ENCODE results near the gene GYS2.

DNA sequence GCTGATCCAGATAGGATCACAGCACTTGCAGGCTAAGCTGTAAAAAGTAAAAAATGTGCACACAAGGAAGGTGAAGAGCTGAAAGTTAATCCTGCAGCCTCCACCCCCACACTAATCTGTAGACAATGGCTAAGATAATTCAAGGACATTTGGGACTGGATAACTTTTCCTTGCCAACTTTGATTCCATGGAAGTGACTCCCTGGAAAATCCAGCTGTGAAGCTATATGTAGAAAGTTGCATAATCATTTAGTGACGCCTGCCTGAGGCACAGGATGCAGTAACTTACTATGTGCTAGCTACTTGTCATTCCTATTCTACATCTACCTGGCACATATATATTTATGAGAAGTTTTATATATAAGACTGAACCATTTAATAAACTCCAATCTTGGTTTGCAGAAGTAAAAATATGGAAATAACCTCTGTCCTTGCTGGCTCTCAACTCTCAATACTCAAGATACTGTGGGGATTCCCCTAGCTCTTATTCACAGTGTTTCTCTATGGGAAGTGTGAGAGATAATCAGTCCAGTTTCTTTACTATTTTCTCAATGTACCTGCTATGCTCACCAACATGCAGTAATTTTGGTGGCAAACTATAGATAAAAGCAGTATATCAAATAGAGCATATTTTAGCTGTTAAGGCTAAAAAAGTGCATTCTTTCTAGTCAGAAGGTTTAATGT, 38.2 kb upstream of the GYS2 start:
- TF ChIP-seq, protein P1, sequence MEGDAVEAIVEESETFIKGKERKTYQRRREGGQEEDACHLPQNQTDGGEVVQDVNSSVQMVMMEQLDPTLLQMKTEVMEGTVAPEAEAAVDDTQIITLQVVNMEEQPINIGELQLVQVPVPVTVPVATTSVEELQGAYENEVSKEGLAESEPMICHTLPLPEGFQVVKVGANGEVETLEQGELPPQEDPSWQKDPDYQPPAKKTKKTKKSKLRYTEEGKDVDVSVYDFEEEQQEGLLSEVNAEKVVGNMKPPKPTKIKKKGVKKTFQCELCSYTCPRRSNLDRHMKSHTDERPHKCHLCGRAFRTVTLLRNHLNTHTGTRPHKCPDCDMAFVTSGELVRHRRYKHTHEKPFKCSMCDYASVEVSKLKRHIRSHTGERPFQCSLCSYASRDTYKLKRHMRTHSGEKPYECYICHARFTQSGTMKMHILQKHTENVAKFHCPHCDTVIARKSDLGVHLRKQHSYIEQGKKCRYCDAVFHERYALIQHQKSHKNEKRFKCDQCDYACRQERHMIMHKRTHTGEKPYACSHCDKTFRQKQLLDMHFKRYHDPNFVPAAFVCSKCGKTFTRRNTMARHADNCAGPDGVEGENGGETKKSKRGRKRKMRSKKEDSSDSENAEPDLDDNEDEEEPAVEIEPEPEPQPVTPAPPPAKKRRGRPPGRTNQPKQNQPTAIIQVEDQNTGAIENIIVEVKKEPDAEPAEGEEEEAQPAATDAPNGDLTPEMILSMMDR (IDR thresholded peaks at IDR 0.05 in 8 of 11, conservative IDR thresholded peaks at IDR 0.05 in 3 of 11), result no peak
- TF ChIP-seq POLR2A (IDR thresholded peaks at IDR 0.05) (no peak), POLR2AphosphoS5 (IDR thresholded peaks at IDR 0.05) (no peak)
